Esophagus muscularis mucosa (tissue), 4 donors: ENCODE data around the gene ZBTB7C. TPM values are rescaled to one million over a fixed set of nuclear protein-coding genes. Genes with fewer than 3 reads are reported as not detected.

Experiments
- DNase-seq: peaks from one replicate; pipeline ENCODE4 v3.0.0-alpha.2; 2017; ENCODE audit errors: extremely low spot score
- H3K27ac ChIP-seq, 4 donors: fragments of 200-600 bp; sonication (generic); replicated peaks in 1 of 4; 1 replicate in 3 of 4; 2 replicates in 1 of 4; pipeline ENCODE4 v1.5.1; 2016 to 2019; ENCODE audit warnings: mild to moderate bottlenecking in 1 of 4
- H3K27me3 ChIP-seq, 4 donors: fragments of 200-600 bp; sonication (generic); one replicate each; pipeline versions ENCODE4 v1.5.1 to v1.6.0; 2016 to 2019
- H3K36me3 ChIP-seq, 4 donors: fragments of 200-600 bp; sonication (generic); one replicate each; pipeline ENCODE4 v1.5.1; 2016 to 2019
- H3K4me1 ChIP-seq, 4 donors: fragments of 200-600 bp; sonication (generic); one replicate each; pipeline ENCODE4 v1.5.1; 2016 to 2019
- H3K4me3 ChIP-seq, 4 donors: fragments of 200-600 bp; sonication (generic); 1 replicate in 2 of 4; 2 replicates in 2 of 4; pipeline ENCODE4 v1.5.1; 2016 to 2019; ENCODE audit warnings: mild to moderate bottlenecking in 4 of 4, moderate library complexity in 1 of 4
- H3K9me3 ChIP-seq, 4 donors: fragments of 200-600 bp; sonication (generic); 1 replicate in 3 of 4; 2 replicates in 1 of 4; pipeline ENCODE4 v1.5.1; 2016 to 2019
- EP300 ChIP-seq: sonication (generic); formaldehyde crosslinking; IDR thresholded peaks from one replicate; pipeline ENCODE4 v1.6.1; 2017; ENCODE audit warnings: antibody characterized with exemption
- POLR2A ChIP-seq: fragments of 450-650 bp; IDR thresholded peaks from one replicate; pipeline ENCODE4 v1.6.1; 2017; ENCODE audit warnings: antibody characterized with exemption, moderate library complexity, mild to moderate bottlenecking, low read depth
- POLR2AphosphoS5 ChIP-seq, 2 donors: sonication (generic); formaldehyde crosslinking; IDR thresholded peaks; one replicate each; pipeline ENCODE4 v1.6.1; 2017; ENCODE audit warnings: antibody characterized with exemption in 2 of 2
- WGBS: methylation state at CpG from one replicate; pipeline ENCODE4 v1.1.5; 2018; 5-methylcytosine and 5-hydroxymethylcytosine counted together
- intact Hi-C: fragments of 100-400 bp; cut with DNase I; formaldehyde crosslinking; loops from one replicate; pipeline ENCODE4 v1.15.1; 2023
- total RNA-seq, 4 donors: library from RNA; depleted of rRNA; stranded (reverse); fragments of >200 nt; gene quantifications; one replicate each; pipeline versions ENCODE4 v1.1.0 to v1.2.1, GENCODE V29; 2016
- TF ChIP-seq, protein P1 (sequence below), 3 experiments: fragments of 200-600 bp in 2 of 3; fragments of 450-650 bp in 1 of 3; sonication (generic) in 2 of 3; IDR thresholded peaks; one replicate each; pipeline ENCODE4 v1.5.1; 2017 to 2019; ENCODE audit warnings: antibody characterized with exemption in 3 of 3, mild to moderate bottlenecking in 2 of 3, moderate library complexity in 1 of 3

Gene ZBTB7C
- total RNA-seq, 4 donors from 2014 or later: 6.3 to 13.2 (median 9.1) TPM

DNA sequence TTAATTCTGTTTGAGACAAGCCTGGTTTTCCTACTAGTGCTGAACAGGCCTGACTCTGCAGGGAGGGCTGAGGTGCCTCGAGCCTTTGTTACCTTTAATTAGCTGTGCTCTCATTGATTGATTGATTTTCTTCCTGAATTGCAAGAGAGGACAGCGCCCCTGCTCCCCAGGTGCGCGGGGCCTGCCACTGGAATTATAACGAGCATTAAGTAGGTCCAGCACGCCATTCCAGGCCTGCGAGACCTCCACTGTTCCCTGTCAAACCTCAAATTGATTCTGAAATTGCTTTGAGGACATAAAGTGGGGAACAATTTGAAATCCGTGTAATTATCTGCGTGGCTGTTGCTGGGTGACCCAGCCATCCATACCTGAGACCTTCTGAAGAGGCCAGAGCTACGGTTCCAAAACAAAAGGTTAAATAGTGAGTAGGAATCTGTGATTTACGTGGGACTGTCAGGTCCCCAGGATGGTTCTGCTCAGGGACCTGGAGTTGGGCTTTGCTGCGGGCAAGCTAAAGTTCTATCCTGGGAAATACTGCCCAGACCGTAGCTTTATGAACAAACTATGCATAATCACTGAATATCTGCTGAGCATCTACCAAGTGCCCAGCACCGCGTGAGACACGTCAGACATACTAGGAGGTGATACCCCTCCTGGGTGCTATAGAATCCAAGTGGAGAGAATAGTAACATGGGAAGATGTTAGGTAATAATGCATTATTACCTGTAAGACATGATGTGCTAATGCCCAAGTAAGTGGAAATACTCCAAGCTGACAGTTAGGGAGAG is 104.1 kb downstream of the ZBTB7C start:
- no peak for DNase-seq
- TF ChIP-seq, protein P1, sequence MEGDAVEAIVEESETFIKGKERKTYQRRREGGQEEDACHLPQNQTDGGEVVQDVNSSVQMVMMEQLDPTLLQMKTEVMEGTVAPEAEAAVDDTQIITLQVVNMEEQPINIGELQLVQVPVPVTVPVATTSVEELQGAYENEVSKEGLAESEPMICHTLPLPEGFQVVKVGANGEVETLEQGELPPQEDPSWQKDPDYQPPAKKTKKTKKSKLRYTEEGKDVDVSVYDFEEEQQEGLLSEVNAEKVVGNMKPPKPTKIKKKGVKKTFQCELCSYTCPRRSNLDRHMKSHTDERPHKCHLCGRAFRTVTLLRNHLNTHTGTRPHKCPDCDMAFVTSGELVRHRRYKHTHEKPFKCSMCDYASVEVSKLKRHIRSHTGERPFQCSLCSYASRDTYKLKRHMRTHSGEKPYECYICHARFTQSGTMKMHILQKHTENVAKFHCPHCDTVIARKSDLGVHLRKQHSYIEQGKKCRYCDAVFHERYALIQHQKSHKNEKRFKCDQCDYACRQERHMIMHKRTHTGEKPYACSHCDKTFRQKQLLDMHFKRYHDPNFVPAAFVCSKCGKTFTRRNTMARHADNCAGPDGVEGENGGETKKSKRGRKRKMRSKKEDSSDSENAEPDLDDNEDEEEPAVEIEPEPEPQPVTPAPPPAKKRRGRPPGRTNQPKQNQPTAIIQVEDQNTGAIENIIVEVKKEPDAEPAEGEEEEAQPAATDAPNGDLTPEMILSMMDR (IDR thresholded peaks at IDR 0.05): no peak
- TF ChIP-seq POLR2A: no peak
- TF ChIP-seq EP300: no peak
- TF ChIP-seq POLR2AphosphoS5 (IDR thresholded peaks at IDR 0.05): no peak
- no peak overlapping the region for H3K27ac ChIP-seq
- no peaks in the 10 kb centered on the region for H3K27me3 ChIP-seq
- peaks cover 8 to 54% (median 39%) of the 10 kb centered on the region in 4 donors for H3K4me1 ChIP-seq
- no peaks in the 10 kb centered on the region for H3K36me3 ChIP-seq
- no peaks in the 10 kb centered on the region for H3K9me3 ChIP-seq
- WGBS: 91% methylated on average over 16 of the region's 16 CpGs
- no peak overlapping the region for H3K4me3 ChIP-seq
- intact Hi-C loops: no loop called here

DNA sequence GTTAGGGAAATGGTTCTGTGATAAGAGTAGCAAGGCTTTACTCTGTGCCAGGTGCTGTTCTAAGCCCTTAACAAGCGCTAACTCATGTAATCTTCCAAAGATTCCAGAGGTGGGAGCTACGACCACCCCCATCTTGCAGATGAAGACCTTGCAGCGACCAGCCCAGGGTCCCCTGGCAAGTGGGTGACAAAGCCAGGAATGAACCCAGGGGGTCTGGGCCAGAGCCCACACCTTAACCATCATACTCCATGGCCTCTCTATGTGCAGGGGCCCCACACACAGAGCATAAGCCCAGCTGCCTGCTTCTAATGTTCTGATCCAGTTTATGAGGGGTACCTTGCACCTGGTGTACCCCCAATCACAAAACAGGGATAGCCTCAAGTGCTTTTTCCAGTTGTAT is 105.3 kb downstream of the ZBTB7C start:
- H3K4me3 ChIP-seq: no peak overlapping the region
- peaks cover 8 to 56% (median 39%) of the 10 kb centered on the region in 4 donors for H3K4me1 ChIP-seq
- no peaks in the 10 kb centered on the region for H3K9me3 ChIP-seq
- DNase-seq: no peak
- no peaks in the 10 kb centered on the region for H3K36me3 ChIP-seq
- no peak for TF ChIP-seq POLR2AphosphoS5 (IDR thresholded peaks at IDR 0.05)
- TF ChIP-seq EP300: no peak
- no peak for TF ChIP-seq POLR2A
- TF ChIP-seq, protein P1 (IDR thresholded peaks at IDR 0.05): no peak
- no peak overlapping the region for H3K27ac ChIP-seq
- intact Hi-C loops: no loop called here
- no peaks in the 10 kb centered on the region for H3K27me3 ChIP-seq
- WGBS: 100% methylated on average over 3 of the region's 3 CpGs

DNA sequence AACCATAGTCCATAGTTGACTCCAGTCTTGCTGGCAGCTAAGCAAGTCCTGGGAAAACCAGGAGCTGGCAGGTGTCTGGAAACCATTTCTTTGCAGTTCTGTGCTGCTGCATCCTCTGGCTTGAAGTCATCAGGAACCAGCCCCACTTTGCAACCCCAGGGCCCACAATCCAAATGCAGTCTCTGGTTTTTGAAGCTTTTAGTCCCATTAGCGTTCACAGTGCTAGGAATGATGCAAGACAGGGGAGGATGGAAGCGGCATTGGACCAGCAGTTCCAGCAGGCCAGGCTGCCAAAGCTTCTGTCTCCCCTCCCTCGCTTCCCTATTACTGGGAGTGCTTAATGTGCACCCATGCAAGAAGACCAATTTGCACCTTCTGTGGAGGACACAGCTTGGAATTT is 106.4 kb downstream of the ZBTB7C start:
- no peak overlapping the region for H3K27ac ChIP-seq
- no CpG with 5 or more reads among the region's 3 CpGs for WGBS
- H3K4me3 ChIP-seq: no peak overlapping the region
- H3K36me3 ChIP-seq: no peaks in the 10 kb centered on the region
- DNase-seq: no peak
- intact Hi-C loops: no loop called here
- no peaks in the 10 kb centered on the region for H3K9me3 ChIP-seq
- peaks cover 8 to 44% (median 29%) of the 10 kb centered on the region in 4 donors for H3K4me1 ChIP-seq
- H3K27me3 ChIP-seq: no peaks in the 10 kb centered on the region
- TF ChIP-seq, protein P1 (IDR thresholded peaks at IDR 0.05): no peak
- TF ChIP-seq EP300 (no peak), POLR2A (no peak), POLR2AphosphoS5 (IDR thresholded peaks at IDR 0.05) (no peak)

DNA sequence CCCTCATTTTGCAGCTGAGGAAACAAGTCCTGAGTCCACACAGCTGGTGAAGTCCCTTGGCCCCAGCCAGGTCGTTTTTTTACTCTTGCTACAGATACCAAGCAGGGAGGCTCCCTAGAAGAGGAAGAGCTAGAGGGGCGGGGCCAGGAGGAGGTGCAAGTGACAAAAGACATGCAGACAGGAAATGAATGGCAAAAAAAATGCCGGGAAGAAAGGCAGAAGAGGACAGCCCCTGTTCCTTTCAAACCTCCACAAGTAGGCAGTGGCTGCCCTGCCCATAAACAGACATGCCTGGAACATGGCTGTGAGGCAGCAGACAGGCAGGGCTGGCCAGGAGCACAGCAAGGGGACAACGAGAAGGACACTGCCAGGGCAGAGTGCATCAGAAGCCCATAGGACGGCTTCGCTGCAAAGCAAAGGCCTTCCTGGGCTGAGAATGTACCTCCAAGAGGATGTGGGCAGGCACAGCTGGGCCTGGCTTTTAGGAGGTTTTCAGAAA is 108.7 kb downstream of the ZBTB7C start:
- no peak overlapping the region for H3K4me3 ChIP-seq
- H3K27ac ChIP-seq: peak overlapping the region in 1 of 4 donors; percentile 12
- TF ChIP-seq EP300 (no peak), POLR2A (no peak), POLR2AphosphoS5 (IDR thresholded peaks at IDR 0.05) (no peak)
- TF ChIP-seq, protein P1 (IDR thresholded peaks at IDR 0.05): no peak
- no peaks in the 10 kb centered on the region for H3K9me3 ChIP-seq
- no peaks in the 10 kb centered on the region for H3K27me3 ChIP-seq
- WGBS: 41% methylated on average over 6 of the region's 6 CpGs
- no peak for DNase-seq
- intact Hi-C loops: no loop called here
- no peaks in the 10 kb centered on the region for H3K36me3 ChIP-seq
- H3K4me1 ChIP-seq: peaks cover 8 to 30% (median 24%) of the 10 kb centered on the region in 4 donors
